GM12891 (cell line): ENCODE results near the gene NAA35.

Source experiments
- POLR2A ChIP-seq: IDR thresholded peaks from 2 replicates; pipeline ENCODE4 v1.6.1; 2011; ENCODE audit warnings: low read depth, low read length, control low read depth
- POLR2AphosphoS5 ChIP-seq: IDR thresholded peaks from 2 replicates; pipeline ENCODE4 v1.6.1; 2011; ENCODE audit warnings: low read depth, low read length, control low read depth
- POU2F2 ChIP-seq: IDR thresholded peaks from 2 replicates; pipeline ENCODE4 v1.6.1; 2011; ENCODE audit warnings: low read depth, mild to moderate bottlenecking, control low read depth, low read length, moderate library complexity
- TAF1 ChIP-seq: IDR thresholded peaks from 2 replicates; pipeline ENCODE4 v1.6.1; 2011; ENCODE audit warnings: low read depth, low read length, control low read depth

GRCh38 chr9:85969727-85970126 lies 28.8 kb downstream of the NAA35 start:
- no peak for TF ChIP-seq POLR2A
- TF ChIP-seq TAF1, result no peak
- TF ChIP-seq POU2F2, result no peak
- TF ChIP-seq POLR2AphosphoS5, result no peak
